Ammon's horn (tissue), 1 donor: Measurements from ENCODE around the gene IFT74.

Source experiments
- DNase-seq: peaks from one replicate; pipeline ENCODE4 v3.0.0-alpha.2; 2016; ENCODE audit warnings: low spot score

Gene IFT74

GRCh38 chr9:26974927-26975326 lies 18.7 kb downstream of the IFT74 start:
- no peak for DNase-seq

DNA sequence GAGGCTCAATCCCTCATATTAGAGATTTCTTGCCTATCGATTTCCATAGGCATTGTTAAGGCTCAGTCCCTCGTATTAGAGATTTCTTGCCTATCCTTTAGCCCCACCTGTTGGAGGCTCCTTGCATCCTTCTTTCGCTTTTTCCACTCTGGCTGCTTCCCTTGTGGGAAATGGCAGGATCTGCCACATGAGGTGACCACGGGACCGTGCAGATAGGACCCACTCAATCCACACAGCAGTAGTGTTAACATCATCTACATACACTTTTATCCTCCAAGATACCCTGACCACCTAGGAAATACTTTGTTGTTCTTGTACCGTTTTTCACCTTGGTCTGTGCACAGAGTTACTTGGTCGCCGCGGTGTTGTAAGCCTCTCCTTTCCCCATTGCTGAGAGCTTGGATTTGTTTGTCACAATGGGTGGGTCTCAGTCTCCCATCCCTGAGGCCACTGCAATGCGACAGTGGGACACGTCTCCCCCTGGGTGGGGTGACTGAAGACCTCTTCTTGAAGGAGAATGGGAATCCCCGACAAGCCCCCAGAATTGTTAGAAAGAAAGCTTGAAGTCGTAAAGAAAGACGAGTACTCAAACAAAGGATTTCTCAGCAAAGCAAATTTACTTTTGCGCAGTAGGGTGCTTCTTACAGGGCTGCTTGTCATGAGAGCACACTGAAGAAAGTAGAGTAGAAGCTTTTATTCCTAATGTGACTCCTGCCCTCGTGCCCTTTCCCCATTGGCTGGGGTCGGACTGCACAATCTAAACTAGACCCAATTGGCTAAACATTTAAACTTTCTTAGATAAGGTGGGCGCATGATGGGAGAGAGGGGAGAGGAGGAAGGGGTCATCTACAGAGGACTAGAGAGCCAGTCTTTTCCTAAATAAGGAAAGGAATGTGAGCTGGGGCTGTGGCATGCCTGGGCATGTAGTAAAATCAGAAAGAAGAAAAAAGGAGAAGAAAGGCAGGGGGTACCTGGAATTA lies 19.8 kb downstream of the IFT74 start:
- DNase-seq, result peak; percentile 21

- no peak for DNase-seq
These were observed 27.1 kb downstream of the IFT74 start for GRCh38 chr9:26983340-26983739.

- DNase-seq, result no peak
These were observed 39.6 kb downstream of the IFT74 start for GRCh38 chr9:26995810-26996209.

- no peak for DNase-seq
These were observed 47.3 kb downstream of the IFT74 start for GRCh38 chr9:27003426-27004077.

DNA sequence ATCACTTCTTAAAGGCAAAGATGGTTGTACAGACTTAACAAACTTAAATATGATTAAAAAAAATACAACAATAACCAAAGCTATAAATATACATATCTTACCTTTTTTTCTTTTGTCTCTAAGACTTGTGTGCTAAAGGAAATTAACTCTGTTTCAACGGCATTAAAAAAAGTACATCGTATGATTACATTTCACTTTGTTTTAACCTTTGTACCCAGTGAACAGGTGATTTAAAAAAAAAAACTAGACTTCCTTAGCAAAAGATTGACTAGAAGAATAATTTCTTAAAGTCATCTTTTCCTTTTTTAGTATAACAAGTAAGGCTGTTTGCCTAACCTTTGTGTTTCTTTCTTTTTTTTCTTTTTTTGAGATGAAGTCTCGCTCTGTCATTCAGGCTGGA lies 49.3 kb downstream of the IFT74 start, which contains the start of gene LRRC19:
TSS of gene LRRC19 (minus strand) at position 182 of the 400 bp plus-strand sequence. CDS start 5,978 bp downstream, outside the sequence.
- no peak for DNase-seq

DNA sequence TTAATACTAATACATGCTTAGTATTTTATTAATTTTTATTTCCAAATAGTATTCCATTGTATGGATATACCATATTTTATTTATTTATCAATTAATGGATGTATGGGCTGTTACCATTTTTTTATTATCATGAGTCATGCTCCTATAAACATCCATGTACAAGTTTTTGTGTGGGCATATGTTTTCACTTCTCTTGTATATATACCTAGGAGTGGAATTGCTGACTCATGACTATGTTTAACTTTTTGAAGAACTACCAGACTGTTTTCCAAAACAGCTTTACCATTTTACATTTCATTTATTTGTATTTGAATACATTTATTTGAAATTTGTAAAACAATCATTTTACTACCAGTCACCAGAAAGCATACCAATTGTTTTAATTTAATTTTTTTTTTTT lies 63.4 kb downstream of the IFT74 start:
- DNase-seq, result no peak

DNA sequence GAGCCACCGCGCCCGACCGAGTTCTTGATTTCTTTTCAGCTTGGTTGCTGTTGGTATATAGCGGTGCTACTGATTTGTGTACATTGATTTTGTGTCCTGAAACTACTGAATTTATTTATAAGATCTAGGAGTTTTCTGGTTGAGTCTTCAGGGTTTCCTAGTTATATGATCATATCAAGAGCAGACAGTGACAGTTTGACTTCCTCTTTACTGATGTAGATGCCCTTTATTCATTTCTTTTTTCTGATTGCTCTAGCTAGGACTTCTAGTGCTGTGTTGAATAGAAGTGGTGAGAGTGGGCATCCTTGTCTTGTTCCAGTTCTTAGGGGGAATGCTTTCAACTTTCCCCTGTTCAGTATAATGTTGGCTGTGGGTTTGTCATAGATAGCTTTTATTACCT lies 66.7 kb downstream of the IFT74 start:
- DNase-seq, result no peak

DNA sequence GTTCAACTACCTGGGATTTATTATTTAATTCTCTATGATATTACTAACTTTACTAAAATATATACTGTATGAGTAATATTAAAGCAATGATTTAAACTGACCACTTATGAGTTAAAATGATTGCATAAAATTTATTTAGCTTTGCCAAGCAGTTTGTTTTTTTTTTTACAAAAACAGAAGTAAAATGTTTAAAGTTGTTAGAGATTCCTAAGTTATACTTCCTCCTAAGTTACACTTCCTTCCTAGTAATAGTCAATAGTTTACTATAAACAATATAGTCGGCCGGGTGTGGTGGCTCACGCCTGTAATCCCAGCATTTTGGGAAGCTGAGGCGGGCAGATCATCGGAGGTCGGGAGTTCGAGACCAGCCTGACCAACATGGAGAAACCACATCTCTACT lies 73.0 kb downstream of the IFT74 start:
- DNase-seq, result no peak

- DNase-seq, result peak; percentile 50
These were observed 77.7 kb downstream of the IFT74 start for GRCh38 chr9:27033815-27034403.

DNA sequence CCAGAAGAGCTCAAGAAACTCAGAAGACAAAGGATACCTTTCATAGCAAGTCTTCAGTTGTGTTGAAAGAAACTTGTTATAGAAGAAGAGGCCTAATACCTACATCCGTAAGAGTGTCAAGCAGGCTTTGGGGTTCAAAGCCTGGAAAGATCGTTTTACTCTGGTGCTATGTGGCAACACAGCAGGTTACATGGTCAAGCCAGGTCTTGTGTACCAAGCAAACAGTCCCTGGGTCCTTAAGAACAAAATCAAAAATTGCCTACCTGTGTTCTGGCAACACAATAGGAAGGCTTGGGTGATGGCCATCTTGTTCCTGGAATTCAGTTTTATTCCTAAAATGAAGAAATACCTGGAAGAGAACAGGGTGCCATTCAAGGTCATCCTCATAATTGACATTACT lies 81.3 kb downstream of the IFT74 start:
- DNase-seq, result no peak

DNA sequence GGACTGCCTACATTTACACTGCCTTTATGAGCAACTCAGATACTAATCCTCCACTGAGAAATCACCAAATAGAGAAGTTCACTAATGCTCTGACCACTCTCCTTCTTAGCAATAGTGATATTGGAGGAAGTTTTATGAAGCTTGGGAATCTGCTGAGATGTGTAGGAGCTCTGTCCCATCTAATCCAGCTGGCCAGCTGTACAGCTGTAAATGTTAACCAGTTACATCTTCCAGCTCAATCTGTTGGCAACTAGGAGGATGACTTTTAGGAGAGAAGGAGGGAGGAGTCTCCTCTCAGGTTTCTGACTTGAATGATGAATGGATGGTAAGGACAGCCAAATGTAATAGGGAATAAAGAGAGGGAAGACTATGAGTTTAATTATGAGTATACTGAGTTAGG lies 85.5 kb downstream of the IFT74 start:
- no peak for DNase-seq

DNA sequence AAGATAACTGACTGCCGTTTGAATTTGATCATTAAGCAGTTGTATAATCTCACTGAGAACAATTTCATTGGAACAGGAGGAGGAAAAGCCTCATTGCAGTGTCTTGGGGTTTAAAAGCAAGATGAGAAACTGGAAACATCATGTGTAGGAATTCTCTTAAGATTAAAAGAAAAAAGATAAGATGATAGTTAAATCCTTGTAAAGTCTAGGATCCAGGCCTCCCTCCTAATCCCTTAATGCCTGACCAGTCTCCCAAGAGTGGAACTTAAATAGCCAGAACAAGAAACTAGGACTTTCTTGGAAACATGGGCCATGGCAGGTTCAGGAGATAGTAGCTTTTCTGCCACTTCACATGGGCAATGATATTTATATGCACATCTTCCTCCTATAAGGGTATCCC lies 86.3 kb downstream of the IFT74 start:
- DNase-seq, result no peak

- DNase-seq, result peak; percentile 8
These were observed 87.0 kb downstream of the IFT74 start for GRCh38 chr9:27043176-27043575.

- DNase-seq, result peak; percentile 17
These were observed 90.9 kb downstream of the IFT74 start for GRCh38 chr9:27047136-27047535.

DNA sequence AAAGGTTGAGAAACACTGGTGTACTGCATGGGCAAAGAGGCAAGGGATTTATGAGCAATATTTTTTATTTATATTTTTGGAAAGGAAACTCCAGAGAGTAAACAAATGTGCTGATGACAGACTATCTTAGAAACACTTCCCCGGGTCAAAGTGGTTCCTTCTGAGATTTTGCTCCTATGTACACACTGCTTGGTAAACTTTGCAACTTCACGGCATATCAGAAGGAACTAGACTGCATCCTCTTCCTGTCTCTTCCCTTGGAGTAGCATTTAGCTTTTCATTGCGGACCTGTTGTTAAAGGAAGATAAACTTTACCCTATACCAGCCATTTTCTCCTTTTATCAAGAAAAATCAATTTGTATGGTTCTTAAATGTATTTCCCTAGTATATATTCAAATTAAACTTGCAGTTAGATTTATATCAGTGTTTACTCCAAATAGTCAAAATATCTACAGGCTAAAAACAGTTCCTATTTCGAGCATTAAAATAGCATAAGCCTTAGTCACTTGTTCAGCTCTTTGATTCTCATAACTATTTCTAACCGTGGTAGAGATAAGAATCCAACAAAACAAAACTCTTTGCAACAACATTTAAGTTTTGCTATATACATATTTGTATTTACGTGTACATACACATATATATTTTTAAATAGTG lies 97.3 kb downstream of the IFT74 start:
- DNase-seq, result peak; percentile 18

- no peak for DNase-seq
These were observed 97.9 kb downstream of the IFT74 start for GRCh38 chr9:27054125-27054524.

GRCh38 chr9:27054841-27055240 lies 98.6 kb downstream of the IFT74 start:
- DNase-seq, result no peak

DNA sequence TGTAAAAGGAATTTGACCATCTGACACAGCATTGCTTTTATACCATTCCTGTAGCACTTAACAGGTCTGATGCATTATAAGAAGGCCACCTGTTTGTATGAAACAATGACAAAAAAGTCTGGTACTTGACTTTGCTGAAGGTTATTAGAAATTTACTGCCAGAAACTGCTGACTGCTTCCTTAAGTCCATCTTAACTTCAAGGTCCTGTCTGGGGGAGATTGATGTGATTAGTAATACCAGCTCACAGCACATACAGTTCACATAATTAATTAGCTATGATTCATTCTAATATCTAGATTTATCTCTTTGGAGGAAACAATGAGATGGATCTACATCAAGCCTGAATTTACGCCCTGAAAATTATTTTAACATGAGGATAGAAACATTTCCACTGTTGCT lies 103.2 kb downstream of the IFT74 start:
- DNase-seq, result no peak

- DNase-seq, result no peak
These were observed 103.7 kb downstream of the IFT74 start for GRCh38 chr9:27059907-27060306.

- DNase-seq, result no peak
These were observed 109.1 kb downstream of the IFT74 start for GRCh38 chr9:27065288-27065687.
